Measurements from ENCODE around the gene THAP11. TPM values are rescaled to one million over a fixed set of nuclear protein-coding genes. Genes with fewer than 3 reads are reported as not detected.

Gene THAP11
- total and polyA plus RNA-seq, 2 of the 13 experiments (the other 11 are each of a cell fraction or from before 2014, with no cell fraction given), result 44.2 to 53.4 TPM

- TF ChIP-seq YEATS4 (CRISPR knock-in tag; IDR thresholded peaks at IDR 0.05; ENCODE audit: borderline replicate concordance) (no peak; the same call in 1 of the 2 replicates), ZNF777 (CRISPR knock-in tag; IDR thresholded peaks at IDR 0.05) (peak; percentile 97), RARA (CRISPR knock-in tag; IDR thresholded peaks at IDR 0.05) (no peak; the same call in 1 of the 2 replicates), ZBTB14 (CRISPR knock-in tag; IDR thresholded peaks at IDR 0.05) (peak; percentile 37; the same call in 1 of the 2 replicates), HCFC1 (IDR thresholded peaks at IDR 0.05; ENCODE audit: low read depth, low read length) (0 out of 2 replicates have a peak, but pooled peaks have one; percentile 6), ZNF607 (CRISPR knock-in tag; IDR thresholded peaks at IDR 0.05; ENCODE audit: borderline replicate concordance) (peak; percentile 82), CCDC6 (CRISPR knock-in tag; IDR thresholded peaks at IDR 0.05) (no peak), ZNF792 (CRISPR knock-in tag; IDR thresholded peaks at IDR 0.05) (no peak; the same call in none of the 2 replicates), ZBTB25 (CRISPR knock-in tag; IDR thresholded peaks at IDR 0.05) (no peak), ZNF263 (CRISPR knock-in tag; IDR thresholded peaks at IDR 0.05) (0 out of 2 replicates have a peak, but pooled peaks have one; percentile 4), ZNF564 (CRISPR knock-in tag; IDR thresholded peaks at IDR 0.05) (peak; percentile 68; the same call in 1 of the 2 replicates), KLF12 (CRISPR knock-in tag; IDR thresholded peaks at IDR 0.05; ENCODE audit: borderline replicate concordance) (peak; percentile 27; the same call in 1 of the 2 replicates), AKAP8 (CRISPR knock-in tag; IDR thresholded peaks at IDR 0.05) (0 out of 2 replicates have a peak, but pooled peaks have one; percentile 26), ZNF512 (CRISPR knock-in tag; IDR thresholded peaks at IDR 0.05) (0 out of 2 replicates have a peak, but pooled peaks have one; percentile 76), ZNF670 (CRISPR knock-in tag; IDR thresholded peaks at IDR 0.05; ENCODE audit: borderline replicate concordance) (0 out of 2 replicates have a peak, but pooled peaks have one; percentile 30), ZNF335 (CRISPR knock-in tag; IDR thresholded peaks at IDR 0.05) (no peak), ZNF292 (CRISPR knock-in tag; IDR thresholded peaks at IDR 0.05; ENCODE audit: borderline replicate concordance, low read depth) (peak; percentile 96), ARID2 (CRISPR knock-in tag; IDR thresholded peaks at IDR 0.05; ENCODE audit: borderline replicate concordance) (no peak), RXRA (CRISPR knock-in tag; IDR thresholded peaks at IDR 0.05) (peak; percentile 68; the same call in 1 of the 2 replicates), POLR2AphosphoS2 (IDR thresholded peaks at IDR 0.05; ENCODE audit: low read depth, low read length) (no peak)
- TF ChIP-seq, protein P1, sequence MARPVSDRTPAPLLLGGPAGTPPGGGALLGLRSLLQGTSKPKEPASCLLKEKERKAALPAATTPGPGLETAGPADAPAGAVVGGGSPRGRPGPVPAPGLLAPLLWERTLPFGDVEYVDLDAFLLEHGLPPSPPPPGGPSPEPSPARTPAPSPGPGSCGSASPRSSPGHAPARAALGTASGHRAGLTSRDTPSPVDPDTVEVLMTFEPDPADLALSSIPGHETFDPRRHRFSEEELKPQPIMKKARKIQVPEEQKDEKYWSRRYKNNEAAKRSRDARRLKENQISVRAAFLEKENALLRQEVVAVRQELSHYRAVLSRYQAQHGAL (CRISPR knock-in tag; IDR thresholded peaks at IDR 0.05; ENCODE audit: not compliant biosample characterization), result no peak
- TF ChIP-seq, protein P2, sequence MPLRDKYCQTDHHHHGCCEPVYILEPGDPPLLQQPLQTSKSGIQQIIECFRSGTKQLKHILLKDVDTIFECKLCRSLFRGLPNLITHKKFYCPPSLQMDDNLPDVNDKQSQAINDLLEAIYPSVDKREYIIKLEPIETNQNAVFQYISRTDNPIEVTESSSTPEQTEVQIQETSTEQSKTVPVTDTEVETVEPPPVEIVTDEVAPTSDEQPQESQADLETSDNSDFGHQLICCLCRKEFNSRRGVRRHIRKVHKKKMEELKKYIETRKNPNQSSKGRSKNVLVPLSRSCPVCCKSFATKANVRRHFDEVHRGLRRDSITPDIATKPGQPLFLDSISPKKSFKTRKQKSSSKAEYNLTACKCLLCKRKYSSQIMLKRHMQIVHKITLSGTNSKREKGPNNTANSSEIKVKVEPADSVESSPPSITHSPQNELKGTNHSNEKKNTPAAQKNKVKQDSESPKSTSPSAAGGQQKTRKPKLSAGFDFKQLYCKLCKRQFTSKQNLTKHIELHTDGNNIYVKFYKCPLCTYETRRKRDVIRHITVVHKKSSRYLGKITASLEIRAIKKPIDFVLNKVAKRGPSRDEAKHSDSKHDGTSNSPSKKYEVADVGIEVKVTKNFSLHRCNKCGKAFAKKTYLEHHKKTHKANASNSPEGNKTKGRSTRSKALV (CRISPR knock-in tag; IDR thresholded peaks at IDR 0.05), result peak; percentile 67; the same call in 1 of the 2 replicates
Measured at GRCh38 chr16:67842509-67843342, 606 bp downstream of the THAP11 start (continued).

All from HepG2 (cell line).